COLO668 (cell line): ENCODE data around the gene C1orf226.

Experiments used
- DNase-seq: peaks from one replicate; lab custom pipeline; 2025; ENCODE audit not compliant: unreplicated experiment; lab: John Stamatoyannopoulos, UW

C1orf226 gene

GRCh38 chr1:162384116-162384515 is 2.6 kb downstream of the C1orf226 start:
- no peak for DNase-seq

DNA sequence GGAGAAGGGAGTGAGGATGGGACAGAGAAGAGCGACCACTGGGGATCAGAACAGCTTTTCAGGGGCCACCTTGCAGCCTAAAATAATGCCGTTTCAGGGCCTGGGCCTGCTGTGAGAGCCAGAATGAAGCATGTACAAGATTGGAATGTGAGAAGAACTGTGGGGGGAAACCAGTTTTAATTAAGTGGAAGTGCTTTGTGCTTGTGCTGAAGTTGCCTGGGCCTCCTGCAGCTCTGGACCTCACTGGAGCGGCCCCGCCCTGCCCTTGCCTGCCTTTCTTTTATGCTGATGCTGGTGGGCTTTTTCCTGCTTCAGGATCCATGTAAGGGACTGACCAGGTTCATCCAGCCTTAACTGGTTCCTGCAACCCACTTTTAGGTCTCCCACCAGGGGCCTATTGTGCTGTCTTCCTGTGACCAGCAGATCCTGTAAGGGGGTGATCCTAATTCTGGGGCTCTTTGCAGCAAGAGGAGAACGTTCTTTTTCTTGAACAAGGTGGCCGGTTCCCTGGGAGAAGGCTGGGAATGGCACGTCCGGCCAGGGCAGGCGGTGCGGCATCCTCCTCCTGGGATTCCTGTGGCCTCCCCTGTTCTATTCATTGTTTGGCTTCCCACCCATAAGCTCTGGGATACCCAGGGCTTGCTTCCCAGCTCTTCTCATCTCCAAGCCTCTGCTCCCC is 3.2 kb downstream of the C1orf226 start:
- DNase-seq: no peak

GRCh38 chr1:162385280-162385623 is 3.7 kb downstream of the C1orf226 start:
- no peak for DNase-seq

DNA sequence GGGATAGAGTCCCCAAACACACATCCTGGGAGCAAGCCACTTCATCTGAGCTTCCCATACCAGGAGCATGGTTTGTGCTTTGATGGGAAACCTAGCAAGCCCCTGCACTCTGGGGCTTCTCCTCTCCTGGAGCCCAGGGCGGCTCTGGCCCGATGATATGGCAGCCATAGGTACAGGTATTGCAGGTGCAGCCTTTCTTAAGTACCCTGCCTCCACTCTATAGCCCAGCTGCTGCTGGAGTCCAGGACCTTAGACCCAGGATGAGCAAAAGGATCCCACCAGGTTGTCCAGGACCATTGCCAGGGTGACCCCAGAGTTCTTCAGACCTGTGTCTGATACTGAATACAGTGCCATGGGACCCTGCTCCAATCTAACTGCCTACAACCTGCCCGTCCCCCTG is 4.2 kb downstream of the C1orf226 start:
- no peak for DNase-seq

DNA sequence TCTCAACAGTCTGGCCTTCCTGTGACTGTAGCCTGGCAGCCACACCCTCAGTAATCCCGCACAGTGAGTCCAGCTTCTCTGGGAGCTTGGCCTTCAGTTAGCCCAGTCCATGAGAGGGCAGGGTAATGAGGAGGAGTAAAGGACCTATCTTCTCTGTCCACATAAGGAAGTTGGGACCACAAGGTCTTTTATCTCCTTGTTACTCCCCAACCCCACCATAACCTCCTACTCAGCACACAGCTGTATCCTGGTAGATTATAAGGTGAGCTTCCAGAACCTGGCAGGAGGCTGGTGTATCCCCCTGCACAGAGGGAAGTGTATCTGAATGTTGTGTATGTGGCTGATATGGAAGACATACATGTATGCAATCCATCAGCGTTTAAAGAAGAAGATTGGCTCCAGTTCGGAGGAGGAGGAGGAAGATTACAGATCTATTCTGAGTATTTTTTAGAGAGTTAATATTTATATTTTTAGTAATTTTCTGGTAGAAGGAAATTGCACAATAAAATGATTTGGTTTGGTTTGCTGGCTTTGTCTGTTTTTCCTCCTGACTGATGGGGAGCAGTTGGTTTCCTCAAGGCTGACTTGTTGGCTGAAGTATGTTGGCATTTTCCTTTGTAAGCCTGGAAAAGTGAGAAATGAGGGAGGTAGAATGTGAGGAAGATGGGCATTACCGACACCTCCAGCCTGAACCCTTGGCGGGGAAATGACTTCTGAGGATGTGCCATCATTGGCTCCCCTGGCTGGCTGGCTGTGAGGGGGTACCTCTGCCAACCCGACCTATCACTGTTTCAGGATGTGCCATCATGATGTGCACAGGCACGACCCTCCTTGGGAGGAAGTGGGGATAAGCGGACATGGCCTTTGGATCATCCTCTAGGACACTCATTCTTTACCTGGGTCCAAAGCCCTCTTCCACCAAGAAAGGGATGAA is 5.0 kb downstream of the C1orf226 start:
- DNase-seq: no peak

- no peak for DNase-seq
Observed at GRCh38 chr1:162387226-162388082, 5.9 kb downstream of the C1orf226 start.

GRCh38 chr1:162388083-162388594 is 6.6 kb downstream of the C1orf226 start:
- no peak for DNase-seq

DNA sequence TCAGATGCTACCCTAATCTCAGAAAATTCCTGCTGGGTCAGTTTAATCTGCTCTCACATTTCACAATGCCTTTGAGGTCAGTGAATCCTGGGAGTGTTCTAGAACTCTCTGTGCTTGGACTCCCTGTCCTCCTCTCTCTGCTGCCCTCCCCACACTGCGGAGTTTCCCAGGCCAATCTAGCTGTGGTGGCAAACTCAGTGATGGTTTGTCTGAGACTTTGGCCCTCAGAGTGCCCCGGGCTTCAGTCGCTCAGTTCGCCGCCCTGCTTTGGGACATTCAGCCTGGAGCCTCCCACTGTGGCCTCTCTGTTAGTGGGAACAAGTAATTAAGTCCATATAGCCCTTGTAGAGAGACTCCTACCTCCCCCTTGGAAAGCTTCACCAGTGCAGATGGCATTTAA is 7.1 kb downstream of the C1orf226 start:
- DNase-seq: no peak

GRCh38 chr1:162389021-162389818 is 7.7 kb downstream of the C1orf226 start:
- DNase-seq: peak; percentile 57

DNA sequence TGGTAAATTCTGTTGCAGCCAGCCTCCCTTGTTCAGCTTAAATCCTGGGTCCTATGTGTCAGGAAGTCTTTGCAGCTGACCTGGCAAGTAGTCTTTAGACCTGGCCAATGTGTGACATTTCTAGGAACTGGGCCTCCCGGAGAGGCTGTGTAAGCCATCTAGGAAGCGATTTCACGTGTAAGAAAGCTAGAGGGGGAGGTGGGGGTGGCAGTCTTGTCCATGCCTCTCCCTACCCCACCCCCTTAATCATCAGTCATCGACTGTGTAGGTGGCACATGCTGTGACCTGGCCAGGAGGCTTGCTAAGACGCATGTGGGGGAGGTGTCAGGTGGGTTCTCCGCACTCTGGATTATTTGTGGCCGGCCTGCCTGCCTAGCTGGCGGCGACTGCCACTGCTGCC is 8.4 kb downstream of the C1orf226 start:
- DNase-seq: no peak

DNA sequence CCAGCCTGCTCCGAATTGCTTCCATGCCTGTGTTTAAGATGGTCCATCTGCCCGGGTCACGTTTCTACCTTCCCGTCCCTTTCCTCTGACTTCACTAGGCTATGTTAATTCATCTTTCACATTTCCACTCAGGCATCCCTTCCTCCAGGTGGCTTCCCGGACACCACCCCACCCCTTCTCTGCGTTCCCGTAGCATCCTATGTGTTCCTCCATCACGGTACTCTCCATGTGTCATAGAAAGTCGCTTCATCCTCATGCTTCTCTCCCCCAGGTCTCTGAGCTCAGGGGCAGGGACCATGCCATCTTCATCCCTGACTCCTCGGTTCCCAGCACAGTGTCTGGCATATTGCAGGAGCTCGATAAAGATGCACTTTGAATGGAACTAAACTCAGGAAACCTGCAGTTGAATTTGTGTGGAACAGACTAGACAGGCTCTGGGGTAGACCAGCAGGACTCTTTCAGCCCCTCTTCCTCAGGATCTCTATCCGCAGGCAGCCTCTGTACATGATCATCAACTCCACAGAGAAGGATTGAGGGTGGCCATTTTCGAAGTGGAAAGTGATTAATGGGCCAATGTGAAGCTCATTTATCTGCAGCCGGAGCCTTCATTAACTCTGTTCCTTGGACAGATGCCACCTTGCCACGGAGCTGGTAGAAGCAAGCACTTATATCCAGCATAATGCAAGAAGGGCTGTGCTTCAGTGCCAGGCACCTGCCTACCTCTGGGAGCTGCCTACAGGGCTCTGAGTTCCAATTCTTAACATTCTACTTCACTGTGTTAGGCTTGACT is 9.1 kb downstream of the C1orf226 start:
- DNase-seq: no peak

GRCh38 chr1:162391790-162392563 is 10.4 kb downstream of the C1orf226 start:
- DNase-seq: peak; percentile 26

DNA sequence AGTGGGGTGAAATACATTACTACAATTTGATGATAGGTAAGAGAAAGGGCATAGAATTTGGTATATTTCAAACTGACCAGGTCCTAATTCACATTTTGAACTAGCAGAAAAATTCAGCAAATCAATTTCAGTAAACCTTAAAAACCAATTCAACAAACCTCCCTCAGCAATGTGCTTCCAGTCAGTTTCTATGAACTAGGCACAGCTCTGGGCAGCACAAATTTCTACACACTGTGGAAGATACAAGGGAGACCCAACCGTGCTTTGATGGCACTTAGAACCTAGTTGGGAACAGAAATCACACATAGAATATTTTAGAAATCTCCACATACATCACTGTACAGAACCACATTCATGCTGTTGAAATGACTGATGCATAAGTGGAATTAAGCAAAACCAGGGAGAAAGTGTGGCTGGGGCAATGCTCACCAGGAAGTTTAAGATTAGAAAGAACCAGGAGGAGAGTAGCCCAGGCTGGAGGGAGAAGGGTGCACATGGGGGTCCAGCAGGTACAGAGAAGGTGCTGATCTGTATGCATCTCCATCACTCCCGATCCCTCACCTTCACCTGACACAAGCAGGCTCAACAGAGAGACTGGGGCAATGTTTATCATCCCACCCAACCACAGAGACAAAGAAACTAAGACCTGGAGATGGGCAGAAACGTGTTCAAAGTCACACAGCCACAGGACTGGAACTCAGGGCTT is 14.8 kb downstream of the C1orf226 start:
- no peak for DNase-seq

- no peak for DNase-seq
Observed at GRCh38 chr1:162397039-162397448, 15.5 kb downstream of the C1orf226 start.

DNA sequence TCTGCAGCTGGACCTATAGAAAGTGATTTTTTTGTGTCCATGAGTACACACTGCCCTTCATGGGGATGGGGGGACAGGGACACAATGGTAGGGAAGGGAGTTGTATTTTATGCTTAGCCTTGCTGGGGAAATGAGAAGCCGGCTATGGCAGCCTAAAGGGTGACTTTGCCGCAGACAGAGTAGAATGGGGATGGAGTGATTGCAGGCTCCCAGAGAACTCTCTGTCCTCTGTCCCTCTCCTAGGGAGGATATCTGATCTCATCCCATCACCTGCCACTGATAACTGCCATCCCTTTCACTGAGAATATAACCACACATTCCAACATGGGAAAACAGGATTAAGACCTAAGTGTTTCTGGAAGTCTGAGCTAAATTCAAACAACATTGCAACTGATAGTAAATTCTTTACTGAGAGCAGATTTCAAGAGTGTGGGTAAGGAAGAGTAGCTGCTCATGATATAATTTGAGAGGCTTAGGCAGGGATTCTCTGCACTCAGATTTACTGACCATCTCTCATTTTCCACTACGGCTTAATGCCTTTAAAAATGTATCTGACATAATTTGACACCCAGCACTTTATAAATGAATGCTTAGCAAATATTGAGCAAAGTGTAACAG is 16.5 kb downstream of the C1orf226 start:
- DNase-seq: no peak

- no peak for DNase-seq
Observed at GRCh38 chr1:162398999-162399580, 17.6 kb downstream of the C1orf226 start.

- DNase-seq: no peak
Observed at GRCh38 chr1:162400790-162401355, 19.3 kb downstream of the C1orf226 start.
